Sigmoid colon (tissue), 4 donors: ENCODE results near the gene RNF138.

ENCODE experiments used
- CTCF ChIP-seq, 4 experiments: fragments of 450-650 bp in 3 of 4; fragments of 200-600 bp in 1 of 4; IDR thresholded peaks; one replicate each; pipeline ENCODE4 v1.5.1; 2016 to 2019; ENCODE audit warnings: antibody characterized with exemption in 4 of 4, mild to moderate bottlenecking in 3 of 4, moderate library complexity in 2 of 4
- EP300 ChIP-seq, 4 donors: sonication (generic); formaldehyde crosslinking; IDR thresholded peaks; one replicate each; pipeline ENCODE4 v1.6.1; 2017; ENCODE audit warnings: antibody characterized with exemption in 4 of 4
- POLR2A ChIP-seq, 2 donors: fragments of 450-650 bp; IDR thresholded peaks; one replicate each; pipeline ENCODE4 v1.6.1; 2016; ENCODE audit warnings: antibody characterized with exemption in 2 of 2, mild to moderate bottlenecking in 2 of 2, moderate library complexity in 2 of 2

GRCh38 chr18:32042337-32042736 is 49.3 kb upstream of the RNF138 start:
- TF ChIP-seq CTCF (IDR thresholded peaks at IDR 0.05) (no peak), EP300 (IDR thresholded peaks at IDR 0.05) (no peak), POLR2A (IDR thresholded peaks at IDR 0.05) (no peak)
